ENCODE results near the gene GTF2F1. TPM values are rescaled to one million over a fixed set of nuclear protein-coding genes. Genes with fewer than 3 reads are reported as not detected.

The GTF2F1 gene
- total and polyA plus RNA-seq, 7 experiments from 2014 or later: 17.9 to 71.6 (median 60.4) TPM

DNA sequence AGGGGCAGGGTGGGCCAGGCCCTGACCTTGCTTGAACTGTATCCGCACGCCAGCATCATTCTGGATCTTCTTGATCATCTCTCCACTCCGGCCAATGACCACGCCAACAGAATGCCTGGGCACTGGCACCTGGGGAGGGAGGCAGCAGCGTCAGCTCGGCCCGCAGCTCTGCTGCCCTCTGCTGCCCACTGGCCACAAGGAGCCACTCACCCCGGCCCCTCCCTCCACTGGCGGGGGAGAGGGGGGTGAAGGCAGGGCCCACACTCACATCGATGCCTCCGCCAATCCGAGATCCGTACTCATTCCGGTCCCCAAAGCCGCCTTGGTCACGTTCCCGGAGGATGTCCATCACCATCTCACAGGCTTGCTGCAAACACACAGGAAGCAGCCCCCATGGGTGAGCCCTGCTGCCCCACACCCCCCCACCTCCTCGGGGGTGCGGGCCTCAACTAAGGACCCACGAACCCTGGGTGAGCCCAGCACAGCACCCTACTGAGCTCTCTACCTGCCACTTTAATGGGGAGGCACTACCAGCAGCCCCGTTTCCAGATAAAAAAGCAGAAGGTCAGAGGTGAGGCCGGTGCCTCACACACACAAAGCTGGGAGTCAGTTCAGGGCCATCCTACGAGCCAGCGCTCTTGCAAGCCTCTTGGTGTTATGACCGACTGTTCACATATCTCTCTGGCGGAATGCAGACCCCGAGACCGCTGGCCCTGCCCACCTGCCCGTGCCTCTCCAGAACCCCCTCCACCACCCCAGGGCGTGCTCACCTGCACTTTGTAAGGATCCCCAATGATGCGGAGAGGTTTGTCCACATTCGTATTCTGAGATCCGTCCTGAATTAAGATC lies 25.0 kb upstream of the GTF2F1 start:
- H3K4me1 Mint-ChIP-seq: peaks cover 11 to 21% (median 18%) of the 10 kb centered on the region in 7 donors
- H3K27ac Mint-ChIP-seq: no peak overlapping the region
- CTCF ChIA-PET: no interaction called here
- no peak overlapping the region for H3K4me3 Mint-ChIP-seq
- Histone ChIP-seq H3K4me1 (ENCODE audit: control insufficient read depth in 2 of 2, insufficient read depth in 2 of 2, low read length in 2 of 2) (peaks cover under 1 to 3% of the 10 kb centered on the region in 2 donors), H3K36me3 (ENCODE audit: control insufficient read depth in 2 of 3, insufficient read depth in 3 of 3, low read length in 3 of 3) (peaks cover 27 to 85% (median 32%) of the 10 kb centered on the region in 3 experiments), H3K27me3 (ENCODE audit: control insufficient read depth in 2 of 2, insufficient read depth in 2 of 2, low read length in 2 of 2) (no peaks in the 10 kb centered on the region), H3K4me3 (ENCODE audit: low read length) (no peak overlapping the region), H3K9me3 (ENCODE audit: control insufficient read depth in 2 of 3, low read length in 3 of 3) (no peaks in the 10 kb centered on the region), H3K27ac (ENCODE audit: low read depth, low read length) (no peak overlapping the region)
- intact Hi-C loops (cut with micrococcal nuclease): no loop called here
- peaks cover 0 to 32% (median 6%) of the 10 kb centered on the region in 5 donors for H3K36me3 Mint-ChIP-seq
- POLR2A ChIA-PET: interaction anchor here (0.9 kb wide), 1 partner anchor 25 kb away, joined by 3 read pairs; the partner anchor contains the start of gene GTF2F1
- no peaks in the 10 kb centered on the region for H3K27me3 Mint-ChIP-seq
- H3K9me3 Mint-ChIP-seq: no peaks in the 10 kb centered on the region
- ATAC-seq (no peak), DNase-seq (no peak)

DNA sequence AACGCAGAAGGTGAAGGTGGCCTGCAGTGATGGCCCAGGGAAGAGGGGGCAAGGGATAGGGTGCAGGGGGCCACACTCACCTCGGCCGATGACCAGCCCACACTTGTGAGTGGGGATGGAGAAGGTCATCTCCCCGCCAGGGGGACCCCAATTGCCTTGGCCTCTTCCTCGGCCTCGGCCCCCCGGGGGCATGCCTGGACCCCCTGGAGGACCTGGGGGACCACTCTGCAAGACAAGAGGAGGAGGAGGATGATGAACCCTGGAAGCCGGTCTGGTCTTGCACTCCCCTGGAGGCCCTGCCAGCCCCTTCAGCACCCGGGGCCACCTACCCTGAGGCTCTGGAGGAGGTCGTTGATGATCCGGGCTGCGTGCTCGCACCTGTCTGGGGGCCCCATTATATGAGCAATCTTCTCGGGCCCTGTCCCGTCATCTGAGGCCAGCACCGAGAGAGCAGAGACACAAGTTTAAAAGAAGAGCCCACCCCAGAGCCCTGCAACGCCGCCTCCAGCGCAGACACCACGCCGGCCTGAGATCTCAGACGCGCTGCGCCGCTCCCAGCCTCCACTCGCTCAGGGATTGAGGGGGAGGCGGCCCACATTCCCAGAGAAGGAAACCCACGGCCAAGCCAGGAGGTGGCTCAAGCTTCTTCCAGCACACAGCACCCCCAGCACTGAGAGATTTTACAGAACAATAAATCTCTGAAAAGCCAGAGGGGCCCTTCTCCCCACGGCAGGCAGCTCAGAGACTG lies 23.9 kb upstream of the GTF2F1 start:
- no peak overlapping the region for H3K4me3 Mint-ChIP-seq
- ATAC-seq: no peak
- H3K36me3 Mint-ChIP-seq: peaks cover 0 to 24% (median 6%) of the 10 kb centered on the region in 5 donors
- CTCF ChIA-PET: no interaction called here
- Histone ChIP-seq H3K27me3 (ENCODE audit: control insufficient read depth in 2 of 2, insufficient read depth in 2 of 2, low read length in 2 of 2) (no peaks in the 10 kb centered on the region), H3K4me3 (ENCODE audit: low read length) (no peak overlapping the region), H3K36me3 (ENCODE audit: control insufficient read depth in 2 of 3, insufficient read depth in 3 of 3, low read length in 3 of 3) (peaks cover 27 to 79% (median 32%) of the 10 kb centered on the region in 3 experiments), H3K9me3 (ENCODE audit: control insufficient read depth in 2 of 3, low read length in 3 of 3) (no peaks in the 10 kb centered on the region), H3K27ac (ENCODE audit: low read depth, low read length) (no peak overlapping the region), H3K4me1 (ENCODE audit: control insufficient read depth in 2 of 2, insufficient read depth in 2 of 2, low read length in 2 of 2) (no peaks in the 10 kb centered on the region)
- intact Hi-C loops (cut with micrococcal nuclease): no loop called here
- POLR2A ChIA-PET: no interaction called here
- peak overlapping the region in 1 of 9 donors; percentile 14 for H3K27ac Mint-ChIP-seq
- no peaks in the 10 kb centered on the region for H3K9me3 Mint-ChIP-seq
- peaks cover under 1 to 10% (median 7%) of the 10 kb centered on the region in 7 donors for H3K4me1 Mint-ChIP-seq
- H3K27me3 Mint-ChIP-seq: no peaks in the 10 kb centered on the region
- no peak for DNase-seq

DNA sequence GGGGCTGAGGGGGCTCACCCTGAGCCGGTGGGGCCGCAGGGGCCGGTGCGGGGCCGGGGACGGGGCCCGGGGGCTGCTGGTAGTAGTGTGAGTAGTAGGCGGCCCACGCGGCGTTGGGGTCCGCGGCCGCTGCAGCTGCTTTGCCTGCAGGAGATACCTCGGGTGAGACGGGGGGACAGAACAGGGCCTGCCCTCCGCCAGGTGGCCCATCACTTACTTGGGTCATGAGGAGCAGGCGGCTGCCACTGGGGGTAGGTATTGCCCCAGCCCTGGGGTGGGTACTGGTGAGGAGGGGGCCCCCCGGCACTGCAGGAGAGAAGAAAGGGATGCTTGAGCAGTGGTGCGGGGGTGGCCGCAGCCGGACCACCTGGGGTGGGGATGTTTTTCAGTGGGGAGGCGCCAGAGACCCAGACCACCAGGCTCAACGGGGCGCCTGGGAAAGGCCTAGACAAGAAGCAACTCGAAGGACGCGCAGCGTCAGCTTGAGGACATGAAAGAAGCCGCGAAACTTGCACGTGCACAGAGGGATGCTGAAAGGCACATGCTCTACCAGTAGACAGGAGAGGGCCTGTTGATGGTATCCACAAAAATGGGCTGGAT lies 22.7 kb upstream of the GTF2F1 start:
- ChIA-PET CTCF (no interaction called here), POLR2A (no interaction called here)
- intact Hi-C loops (cut with micrococcal nuclease): no loop called here
- no peaks in the 10 kb centered on the region for H3K27me3 Mint-ChIP-seq
- DNase-seq: no peak
- ATAC-seq: no peak
- Histone ChIP-seq H3K4me1 (ENCODE audit: control insufficient read depth in 2 of 2, insufficient read depth in 2 of 2, low read length in 2 of 2) (no peaks in the 10 kb centered on the region), H3K4me3 (ENCODE audit: low read length) (no peak overlapping the region), H3K27me3 (ENCODE audit: control insufficient read depth in 2 of 2, insufficient read depth in 2 of 2, low read length in 2 of 2) (no peaks in the 10 kb centered on the region), H3K36me3 (ENCODE audit: control insufficient read depth in 2 of 3, insufficient read depth in 3 of 3, low read length in 3 of 3) (peaks cover 27 to 67% (median 32%) of the 10 kb centered on the region in 3 experiments), H3K9me3 (ENCODE audit: control insufficient read depth in 2 of 3, low read length in 3 of 3) (no peaks in the 10 kb centered on the region), H3K27ac (ENCODE audit: low read depth, low read length) (no peak overlapping the region)
- peaks cover 0 to 19% (median 4%) of the 10 kb centered on the region in 5 donors for H3K36me3 Mint-ChIP-seq
- H3K27ac Mint-ChIP-seq: no peak overlapping the region
- H3K4me3 Mint-ChIP-seq: peak overlapping the region in 1 of 10 donors; percentile 41
- no peaks in the 10 kb centered on the region for H3K9me3 Mint-ChIP-seq
- H3K4me1 Mint-ChIP-seq: peaks cover 0 to 2% (median 0%) of the 10 kb centered on the region in 7 donors

DNA sequence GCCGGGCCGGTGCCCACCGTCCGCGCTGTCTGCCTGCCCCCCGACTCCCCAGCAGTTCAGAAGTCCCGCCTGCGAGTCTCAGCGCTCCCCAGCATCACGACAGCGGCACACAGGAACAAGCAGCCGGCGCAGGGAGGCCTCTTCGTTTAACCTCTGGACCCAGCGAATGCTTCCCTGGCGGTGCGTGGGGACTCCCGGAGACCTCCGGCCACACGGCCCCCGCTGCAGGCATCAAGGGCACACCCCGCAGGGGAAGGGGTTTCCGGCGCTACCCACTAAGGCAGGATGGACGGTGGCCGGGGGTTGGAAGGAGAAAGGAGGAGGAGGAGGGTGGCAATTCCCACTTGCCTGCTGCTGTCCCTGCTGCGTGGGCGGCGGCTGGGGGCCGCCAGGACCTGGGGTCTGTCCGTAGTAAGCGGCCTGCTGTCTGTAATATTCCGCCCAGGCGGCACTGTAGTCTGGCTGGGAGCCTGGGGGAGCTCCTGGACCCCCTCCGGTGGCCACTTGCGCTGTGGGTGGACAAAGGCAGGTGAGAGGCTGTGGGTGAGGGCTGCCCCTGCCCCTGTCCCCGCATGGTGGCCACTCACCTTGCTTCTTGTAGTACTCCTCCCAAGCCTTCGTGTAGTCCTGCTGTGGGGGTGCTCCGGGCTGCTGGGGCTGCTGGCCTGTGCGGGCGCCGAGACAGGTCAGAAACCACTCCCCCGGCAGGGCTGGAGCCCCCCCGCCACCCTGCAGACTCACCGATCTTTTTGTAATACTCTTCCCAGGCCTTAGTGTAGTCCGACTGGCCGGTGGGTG lies 22.0 kb upstream of the GTF2F1 start:
- CTCF ChIA-PET: no interaction called here
- intact Hi-C loops (cut with micrococcal nuclease): no loop called here
- Histone ChIP-seq H3K27me3 (ENCODE audit: control insufficient read depth in 2 of 2, insufficient read depth in 2 of 2, low read length in 2 of 2) (no peaks in the 10 kb centered on the region), H3K4me3 (ENCODE audit: low read length) (no peak overlapping the region), H3K4me1 (ENCODE audit: control insufficient read depth in 2 of 2, insufficient read depth in 2 of 2, low read length in 2 of 2) (no peaks in the 10 kb centered on the region), H3K27ac (ENCODE audit: low read depth, low read length) (no peak overlapping the region), H3K36me3 (ENCODE audit: control insufficient read depth in 2 of 3, insufficient read depth in 3 of 3, low read length in 3 of 3) (peaks cover 27 to 60% (median 28%) of the 10 kb centered on the region in 3 experiments), H3K9me3 (ENCODE audit: control insufficient read depth in 2 of 3, low read length in 3 of 3) (no peaks in the 10 kb centered on the region)
- Mint-ChIP-seq H3K4me3 (no peak overlapping the region), H3K4me1 (no peaks in the 10 kb centered on the region), H3K36me3 (peaks cover 0 to 15% (median 4%) of the 10 kb centered on the region in 5 donors), H3K9me3 (no peaks in the 10 kb centered on the region), H3K27ac (peak overlapping the region in 1 of 9 donors; percentile 43), H3K27me3 (no peaks in the 10 kb centered on the region)
- POLR2A ChIA-PET: no interaction called here
- DNase-seq (no peak), ATAC-seq (no peak)

DNA sequence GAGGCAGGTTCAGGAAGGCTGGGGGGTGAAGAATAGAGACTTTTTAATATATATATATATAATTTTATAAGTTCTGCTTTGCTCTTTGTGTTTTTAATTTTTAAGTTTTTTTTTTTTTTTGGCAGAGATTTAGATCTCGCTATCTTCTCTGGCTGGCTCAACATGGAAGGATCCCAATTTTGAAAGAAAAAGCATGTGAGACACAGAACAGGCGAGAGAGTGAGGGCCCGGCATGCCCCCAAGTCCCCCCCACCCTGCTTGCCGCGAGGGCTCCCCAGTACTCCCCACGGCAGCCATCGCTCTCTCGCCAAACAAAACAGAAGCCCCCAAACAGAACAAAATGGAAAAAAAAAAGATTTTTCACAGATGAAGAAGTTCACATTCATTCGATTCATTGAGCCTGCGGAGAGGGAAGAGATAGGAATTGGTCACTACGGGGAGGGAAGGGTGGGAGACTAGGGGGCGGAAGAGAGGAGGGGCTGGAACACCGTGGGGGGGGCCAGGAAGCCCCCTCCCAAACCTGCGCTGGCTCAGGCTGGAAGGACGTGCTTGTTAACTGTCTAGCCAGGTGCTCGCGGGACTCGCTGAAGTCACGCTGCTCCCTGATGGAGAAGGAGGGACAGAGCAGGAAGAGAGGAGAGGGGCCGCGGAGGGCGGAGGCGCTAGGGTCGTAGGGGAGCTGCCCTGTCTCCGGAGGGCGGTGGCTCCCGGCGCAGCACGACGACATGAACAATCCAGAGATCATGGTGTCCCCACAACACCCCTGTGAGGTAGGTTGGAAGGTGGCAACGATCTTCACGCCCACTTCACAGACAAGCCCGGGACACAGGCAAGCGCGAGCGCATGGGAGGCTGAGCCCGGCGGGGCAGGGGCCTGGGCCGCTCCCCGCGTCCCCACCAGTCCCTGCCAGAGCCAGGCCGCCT lies 21.0 kb upstream of the GTF2F1 start:
- Histone ChIP-seq H3K27ac (ENCODE audit: low read depth, low read length) (no peak overlapping the region), H3K27me3 (ENCODE audit: control insufficient read depth in 2 of 2, insufficient read depth in 2 of 2, low read length in 2 of 2) (no peaks in the 10 kb centered on the region), H3K36me3 (ENCODE audit: control insufficient read depth in 2 of 3, insufficient read depth in 3 of 3, low read length in 3 of 3) (peaks cover 18 to 50% (median 19%) of the 10 kb centered on the region in 3 experiments), H3K4me1 (ENCODE audit: control insufficient read depth in 2 of 2, insufficient read depth in 2 of 2, low read length in 2 of 2) (no peaks in the 10 kb centered on the region), H3K9me3 (ENCODE audit: control insufficient read depth in 2 of 3, low read length in 3 of 3) (no peaks in the 10 kb centered on the region), H3K4me3 (ENCODE audit: low read length) (no peak overlapping the region)
- Mint-ChIP-seq H3K36me3 (peaks cover 0 to 13% (median 4%) of the 10 kb centered on the region in 5 donors), H3K4me1 (no peaks in the 10 kb centered on the region), H3K9me3 (no peaks in the 10 kb centered on the region), H3K27me3 (no peaks in the 10 kb centered on the region), H3K27ac (no peak overlapping the region), H3K4me3 (no peak overlapping the region)
- POLR2A ChIA-PET: no interaction called here
- CTCF ChIA-PET: no interaction called here
- DNase-seq (no peak), ATAC-seq (no peak)
- intact Hi-C loops (cut with micrococcal nuclease): no loop called here
